HG03159 (cell line): ENCODE data around the gene DUOX2.

ENCODE experiments used
- ATAC-seq: cut with Tn5 transposase; IDR thresholded peaks from one replicate; pipeline ENCODE4 v1.9.1; 2021; ENCODE audit warnings: mild to moderate bottlenecking, moderate library complexity; ENCODE audit not compliant: unreplicated experiment

DUOX2 gene

GRCh38 chr15:45114076-45114750 is at the start of gene DUOX2, which contains the start of gene DUOXA2:
Gene DUOX2, minus strand, starts transcription at chr15:45114172. Its CDS starts 761 bp downstream, at chr15:45113411.
Gene DUOXA2, plus strand, starts transcription at chr15:45114326. Its CDS starts 280 bp downstream, at chr15:45114606.
- no peak for ATAC-seq

GRCh38 chr15:45163508-45163856 is 49.5 kb upstream of the DUOX2 start:
- no peak for ATAC-seq

DNA sequence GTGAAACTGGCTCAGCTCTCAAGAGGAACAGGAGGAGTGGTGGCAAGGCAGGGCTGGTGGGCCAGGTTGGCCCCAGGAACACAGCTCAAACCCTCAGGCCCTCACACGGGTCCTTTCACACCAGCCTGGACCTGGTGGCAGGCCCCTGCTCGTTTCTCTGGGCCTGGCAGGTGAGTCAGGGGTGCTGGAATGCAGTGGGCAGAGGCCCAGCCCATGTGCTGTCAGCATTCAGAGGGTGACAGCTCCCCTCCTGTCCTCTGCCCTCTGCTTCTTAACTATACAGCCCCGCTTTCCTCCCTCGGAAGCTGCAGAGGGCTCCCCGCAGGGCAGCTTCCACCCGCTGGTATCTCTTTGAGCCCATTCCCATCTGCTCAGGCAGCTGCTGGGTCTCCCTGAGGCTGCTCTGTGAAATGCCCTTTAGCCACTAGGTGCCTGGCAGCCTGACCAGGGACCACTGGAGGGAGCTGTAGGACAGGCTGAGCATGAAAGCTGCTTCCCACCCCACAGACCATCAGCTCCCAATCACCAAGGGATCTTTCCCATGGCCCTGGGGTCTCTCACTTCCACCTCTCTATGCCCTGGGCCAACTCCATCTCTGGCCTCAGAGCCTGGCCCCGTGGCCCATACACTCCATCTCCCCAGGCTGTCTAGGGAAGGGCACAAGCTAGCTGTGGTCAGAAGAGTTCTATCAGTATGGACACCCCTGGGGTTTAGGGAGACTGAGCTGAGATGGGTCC is 49.0 kb upstream of the DUOX2 start:
- peak; percentile 42 for ATAC-seq

DNA sequence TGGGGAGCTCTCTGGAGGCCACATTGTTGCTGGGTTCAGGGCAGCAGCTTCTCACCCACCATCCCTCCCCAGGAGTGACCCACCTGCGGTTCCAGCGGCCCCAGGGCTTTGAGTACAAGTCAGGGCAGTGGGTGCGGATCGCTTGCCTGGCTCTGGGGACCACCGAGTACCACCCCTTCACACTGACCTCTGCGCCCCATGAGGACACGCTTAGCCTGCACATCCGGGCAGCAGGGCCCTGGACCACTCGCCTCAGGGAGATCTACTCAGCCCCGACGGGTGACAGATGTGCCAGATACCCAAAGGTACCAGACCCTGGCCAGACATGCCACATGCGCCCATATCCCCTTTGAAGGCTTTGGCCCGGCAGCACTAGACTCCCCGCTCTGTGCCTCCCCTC is 47.7 kb upstream of the DUOX2 start:
- ATAC-seq, result no peak

GRCh38 chr15:45157974-45158373 is 44.0 kb upstream of the DUOX2 start:
- no peak for ATAC-seq

DNA sequence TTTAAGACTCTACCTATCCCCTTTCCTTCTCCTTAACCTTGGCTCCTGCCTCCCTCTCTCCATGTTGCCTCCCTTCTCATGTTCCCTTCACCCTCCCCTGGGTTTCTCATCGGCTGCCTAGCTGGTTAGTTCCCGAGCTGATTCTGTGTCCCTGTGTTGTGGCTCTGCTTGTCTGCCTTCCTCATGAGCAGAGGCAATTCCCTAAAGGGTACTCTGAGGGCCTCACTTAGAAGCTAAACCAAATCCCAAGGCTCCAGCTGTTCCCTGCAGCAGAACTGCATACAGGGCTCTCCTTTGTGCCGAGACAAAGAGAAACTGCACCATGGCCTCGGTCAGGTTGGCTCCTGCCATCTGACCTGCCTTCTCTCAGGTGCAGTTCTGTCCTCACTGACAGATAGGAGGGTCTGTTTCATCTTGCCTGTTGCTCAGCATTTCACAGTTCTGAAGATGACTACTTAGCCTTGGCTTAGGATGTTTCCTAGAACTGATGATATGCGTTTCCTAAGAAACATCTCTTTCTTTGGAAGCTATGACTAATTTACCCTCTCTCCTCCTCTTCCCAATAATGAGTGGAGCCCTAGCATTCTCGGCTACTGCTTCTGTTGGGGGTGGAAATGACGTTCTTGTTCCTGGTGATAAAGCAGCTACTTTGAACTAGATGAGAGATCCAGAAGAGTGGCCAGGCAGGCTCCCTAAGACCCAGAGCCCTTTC is 42.9 kb upstream of the DUOX2 start:
- ATAC-seq, result no peak

GRCh38 chr15:45155739-45156138 is 41.8 kb upstream of the DUOX2 start:
- no peak for ATAC-seq

DNA sequence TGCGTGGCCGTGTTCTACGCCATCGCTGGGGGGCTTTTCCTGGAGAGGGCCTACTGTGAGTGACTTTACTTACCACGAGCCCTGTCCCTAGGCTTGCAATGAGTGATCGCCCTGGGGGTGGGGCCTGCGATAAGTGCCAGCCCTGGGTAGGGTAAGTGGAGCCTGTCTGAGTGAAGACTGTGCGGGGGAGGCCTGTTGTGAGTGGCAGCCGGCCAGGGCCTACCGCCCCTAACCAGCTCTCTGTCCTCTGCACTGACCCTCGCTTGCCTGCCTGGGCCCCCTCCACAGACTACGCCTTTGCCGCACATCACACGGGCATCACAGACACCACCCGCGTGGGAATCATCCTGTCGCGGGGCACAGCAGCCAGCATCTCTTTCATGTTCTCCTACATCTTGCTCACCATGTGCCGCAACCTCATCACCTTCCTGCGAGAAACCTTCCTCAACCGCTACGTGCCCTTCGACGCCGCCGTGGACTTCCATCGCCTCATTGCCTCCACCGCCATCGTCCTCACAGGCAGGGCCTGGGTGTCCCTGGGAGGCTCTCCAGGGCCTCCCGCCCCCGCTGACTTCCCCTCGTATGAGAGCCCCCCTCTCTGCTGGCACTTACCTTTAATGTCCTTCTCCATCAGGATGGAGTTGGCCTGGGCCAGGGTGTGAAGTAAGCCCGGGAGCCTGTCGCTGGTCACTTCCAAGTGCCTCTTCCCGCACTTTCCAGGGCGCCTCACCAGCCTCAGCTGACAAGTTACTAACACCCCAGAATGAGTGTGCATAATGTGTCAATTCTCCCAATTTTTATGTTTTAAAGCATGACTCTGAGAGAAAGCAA is 38.2 kb upstream of the DUOX2 start:
- no peak for ATAC-seq

GRCh38 chr15:45150997-45151396 is 37.0 kb upstream of the DUOX2 start:
- no peak for ATAC-seq

DNA sequence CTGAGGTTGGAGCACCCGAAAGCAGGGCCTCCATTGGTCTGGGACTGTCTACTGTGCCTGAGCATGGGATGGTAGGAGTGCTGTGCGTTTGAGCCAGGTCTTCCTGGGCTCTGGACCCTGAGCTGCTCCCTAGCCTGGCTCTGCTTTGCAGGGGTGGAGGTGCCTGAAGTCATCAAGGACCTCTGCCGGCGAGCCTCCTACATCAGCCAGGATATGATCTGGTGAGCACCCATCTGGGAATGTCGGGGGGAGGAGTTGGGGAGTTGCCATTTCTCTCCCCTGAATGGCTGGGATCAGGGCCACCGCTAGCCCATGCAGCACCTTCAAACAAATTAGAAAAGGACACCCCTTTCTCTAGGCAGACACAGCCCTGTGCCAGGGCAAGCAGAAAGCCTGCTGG is 36.5 kb upstream of the DUOX2 start:
- ATAC-seq, result no peak

DNA sequence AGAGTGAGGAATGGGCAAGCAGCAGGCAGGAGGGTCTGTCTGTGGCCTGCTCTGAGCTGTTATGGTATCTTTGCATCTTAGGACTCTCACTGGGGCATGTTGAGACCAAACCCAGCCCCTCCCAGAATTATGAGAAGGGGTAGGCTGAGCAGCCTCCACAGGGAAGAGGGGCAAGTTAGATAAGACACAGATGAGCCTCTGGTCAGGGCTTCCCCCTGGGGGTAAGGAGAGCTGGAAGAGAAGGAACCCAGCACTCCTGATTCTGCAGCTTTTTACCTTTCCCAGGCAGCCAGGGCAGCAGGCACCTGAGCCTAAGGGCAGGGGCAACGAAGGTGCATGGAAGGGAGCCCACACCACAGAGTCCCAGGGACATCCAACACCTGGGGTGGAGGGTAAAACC is 35.1 kb upstream of the DUOX2 start:
- no peak for ATAC-seq

DNA sequence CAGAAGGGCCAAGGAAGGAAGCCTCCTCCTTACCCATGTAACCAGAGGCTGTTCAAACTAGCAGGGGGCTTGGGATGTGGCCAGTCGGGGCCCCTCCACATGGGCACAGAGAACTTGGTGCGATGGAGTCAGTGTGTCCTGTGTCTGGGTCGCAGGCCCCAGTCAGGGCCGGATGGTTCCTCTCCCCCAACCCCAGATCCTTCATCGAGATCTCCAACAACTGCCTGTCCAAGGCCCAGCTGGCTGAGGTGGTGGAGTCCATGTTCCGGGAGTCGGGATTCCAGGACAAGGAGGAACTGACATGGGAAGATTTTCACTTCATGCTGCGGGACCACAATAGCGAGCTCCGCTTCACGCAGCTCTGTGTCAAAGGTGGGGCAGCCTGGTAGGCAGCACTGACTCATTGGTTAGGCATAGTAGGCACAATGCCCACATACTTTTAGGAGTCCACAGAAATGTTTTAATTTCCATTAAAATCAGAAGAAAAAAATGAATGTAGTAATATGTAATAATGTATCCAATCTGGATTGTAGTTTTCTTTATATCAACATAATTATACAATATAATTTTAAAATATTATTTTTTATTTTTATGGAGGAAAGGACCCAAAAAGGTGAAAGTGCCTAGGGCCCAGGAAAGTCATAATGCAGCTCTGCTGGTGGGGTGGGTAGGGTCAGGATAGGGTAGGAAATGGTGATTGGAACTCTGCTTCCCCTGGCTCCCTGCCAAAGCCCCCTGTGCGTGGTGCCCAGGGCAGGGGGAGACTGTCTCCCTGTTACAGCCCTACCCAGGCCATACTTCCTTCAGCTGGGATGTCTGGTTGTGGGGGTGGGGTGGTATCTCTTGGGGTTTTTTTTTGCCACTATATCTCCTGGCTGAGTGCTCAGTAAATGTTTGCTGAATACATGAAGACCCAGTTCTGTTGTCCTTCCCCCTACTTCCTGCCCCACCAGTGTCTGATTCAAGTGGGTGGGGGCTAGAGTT is 34.4 kb upstream of the DUOX2 start:
- ATAC-seq, result no peak

GRCh38 chr15:45147606-45148005 is 33.6 kb upstream of the DUOX2 start:
- no peak for ATAC-seq

- ATAC-seq, result no peak
These were observed 32.4 kb upstream of the DUOX2 start for GRCh38 chr15:45146405-45146804.

DNA sequence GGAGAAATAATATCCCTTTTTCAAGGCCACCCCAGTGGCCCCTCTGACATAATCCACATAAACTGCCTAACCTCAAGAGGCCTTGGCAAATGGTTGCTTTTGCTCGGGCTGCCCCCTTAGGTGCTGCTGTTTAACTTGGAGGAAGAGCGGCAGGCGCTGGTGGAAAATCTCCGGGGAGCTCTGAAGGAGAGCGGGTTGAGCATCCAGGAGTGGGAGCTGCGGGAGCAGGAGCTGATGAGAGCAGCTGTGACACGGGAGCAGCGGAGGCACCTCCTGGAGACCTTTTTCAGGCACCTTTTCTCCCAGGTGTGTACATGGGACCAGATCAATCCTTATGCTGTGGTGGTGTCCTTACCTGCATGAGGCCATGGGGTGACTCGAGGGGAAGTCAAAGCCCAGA is 30.8 kb upstream of the DUOX2 start:
- no peak for ATAC-seq

DNA sequence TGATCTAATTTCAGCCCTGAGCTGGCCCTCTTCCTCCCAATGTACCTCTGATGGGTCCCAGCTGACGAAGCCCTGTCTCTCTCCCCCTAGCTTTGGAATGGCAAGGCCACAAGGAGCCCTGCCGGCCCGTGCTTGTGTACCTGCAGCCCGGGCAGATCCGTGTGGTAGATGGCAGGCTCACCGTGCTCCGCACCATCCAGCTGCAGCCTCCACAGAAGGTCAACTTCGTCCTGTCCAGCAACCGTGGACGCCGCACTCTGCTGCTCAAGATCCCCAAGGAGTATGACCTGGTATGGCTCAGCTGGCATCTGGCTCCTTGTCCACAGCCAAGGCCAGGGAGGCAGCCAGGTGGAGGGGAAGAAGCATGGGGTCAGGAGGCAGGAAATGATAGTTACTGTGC is 30.0 kb upstream of the DUOX2 start:
- ATAC-seq, result no peak

DNA sequence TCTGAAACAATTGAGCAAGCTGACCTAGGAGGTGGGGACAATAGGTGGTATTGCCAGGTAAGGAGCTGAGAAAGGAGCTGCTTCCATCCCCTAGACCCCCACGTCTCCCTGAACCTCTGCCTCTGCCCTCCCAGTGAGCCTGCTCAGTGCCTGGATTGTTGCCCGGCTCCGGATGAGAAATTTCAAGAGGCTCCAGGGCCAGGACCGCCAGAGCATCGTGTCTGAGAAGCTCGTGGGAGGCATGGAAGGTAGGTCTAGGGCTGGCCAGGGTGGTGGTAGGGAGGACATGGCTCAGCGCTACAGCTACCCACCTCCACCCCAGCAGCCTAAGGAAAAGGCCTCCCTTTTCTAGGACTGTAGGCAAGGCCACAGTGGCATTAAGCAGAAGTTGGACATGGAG is 29.1 kb upstream of the DUOX2 start:
- ATAC-seq, result no peak

DNA sequence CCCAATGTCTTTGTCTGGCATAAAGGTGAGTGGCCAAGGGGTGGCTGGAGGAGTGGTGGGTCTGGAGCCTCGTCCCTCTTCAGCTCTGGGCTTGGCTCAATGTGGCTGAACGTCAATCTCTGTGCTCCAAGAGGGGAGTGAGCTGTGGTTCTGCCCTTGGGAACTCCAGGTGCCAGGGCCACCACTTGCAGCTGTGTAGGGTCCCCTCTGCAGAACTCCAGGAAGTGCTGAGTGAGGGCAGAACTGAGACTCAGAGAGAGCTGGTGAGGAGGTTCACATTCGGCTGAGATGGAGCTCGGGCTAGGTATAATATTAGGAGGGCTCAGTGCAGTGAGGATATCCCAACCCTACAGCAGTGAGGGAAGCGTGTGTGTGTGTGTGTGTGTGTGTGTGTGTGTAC is 27.4 kb upstream of the DUOX2 start:
- ATAC-seq, result no peak

- ATAC-seq, result no peak
These were observed 26.7 kb upstream of the DUOX2 start for GRCh38 chr15:45140557-45141250.
